H9 (cell line): Measurements from ENCODE around the gene SS18L1. TPM values are rescaled to one million over a fixed set of nuclear protein-coding genes. Genes with fewer than 3 reads are reported as not detected.

ENCODE experiments used
- DNase-seq: peaks from one replicate; pipeline ENCODE4 v3.0.0-alpha.2; 2017
- H2AFZ ChIP-seq: one replicate; pipeline ENCODE4 v1.6.1; 2013; ENCODE audit warnings: mild to moderate bottlenecking, low read length, control low read depth, moderate library complexity
- H2AK5ac ChIP-seq: 2 replicates; pipeline ENCODE4 v1.6.1; 2013; ENCODE audit warnings: low read length, control low read depth, mixed read lengths; ENCODE audit not compliant: insufficient read length
- H2BK120ac ChIP-seq: one replicate; pipeline ENCODE4 v1.6.1; 2013; ENCODE audit warnings: low read depth, mild to moderate bottlenecking, low read length, control low read depth, inconsistent platforms; ENCODE audit not compliant: poor library complexity, severe bottlenecking
- H2BK12ac ChIP-seq: 2 replicates; pipeline ENCODE4 v1.6.1; 2013; ENCODE audit warnings: low read length, control low read depth, mixed read lengths, low read depth; ENCODE audit not compliant: insufficient read length
- H2BK15ac ChIP-seq: 2 replicates; pipeline ENCODE4 v1.6.1; 2013; ENCODE audit warnings: low read depth, low read length, control low read depth
- H2BK20ac ChIP-seq: one replicate; pipeline ENCODE4 v1.6.1; 2013; ENCODE audit warnings: low read depth, mild to moderate bottlenecking, low read length, control low read depth, inconsistent platforms; ENCODE audit not compliant: poor library complexity, severe bottlenecking
- H2BK5ac ChIP-seq: 2 replicates; pipeline ENCODE4 v1.6.1; 2013; ENCODE audit warnings: low read length, control low read depth, mixed read lengths; ENCODE audit not compliant: insufficient read length
- H3K14ac ChIP-seq: 2 replicates; pipeline ENCODE4 v1.6.1; 2013; ENCODE audit warnings: low read length, control low read depth; ENCODE audit not compliant: insufficient read depth
- H3K18ac ChIP-seq: 2 replicates; pipeline ENCODE4 v1.6.1; 2013; ENCODE audit warnings: low read depth, mild to moderate bottlenecking, mixed read lengths, low read length, control low read depth; ENCODE audit not compliant: insufficient read length
- H3K23ac ChIP-seq: 2 replicates; pipeline ENCODE4 v1.6.1; 2013; ENCODE audit warnings: low read length, control low read depth, mixed read lengths, low read depth; ENCODE audit not compliant: insufficient read length
- H3K23me2 ChIP-seq: 2 replicates; pipeline ENCODE4 v1.6.1; 2013; ENCODE audit warnings: low read depth, mild to moderate bottlenecking, mixed read lengths, low read length, control low read depth; ENCODE audit not compliant: insufficient read length, poor library complexity, severe bottlenecking
- H3K27ac ChIP-seq: 2 replicates; pipeline ENCODE4 v1.5.1; 2013; ENCODE audit warnings: low read length, control low read depth, mixed read lengths, low read depth; ENCODE audit not compliant: insufficient read length
- H3K27me3 ChIP-seq: 2 replicates; pipeline ENCODE4 v1.6.1; 2013; ENCODE audit warnings: low read length, control low read depth, inconsistent platforms; ENCODE audit not compliant: insufficient read depth
- H3K4ac ChIP-seq: 2 replicates; pipeline ENCODE4 v1.6.1; 2013; ENCODE audit warnings: low read depth, mild to moderate bottlenecking, control low read depth, inconsistent platforms, low read length, moderate library complexity
- H3K4me1 ChIP-seq: 2 replicates; pipeline ENCODE4 v1.6.1; 2013; ENCODE audit warnings: low read length, control low read depth, inconsistent platforms; ENCODE audit not compliant: insufficient read depth
- H3K4me2 ChIP-seq: 2 replicates; pipeline ENCODE4 v1.6.1; 2013; ENCODE audit warnings: low read length, control low read depth, mixed read lengths; ENCODE audit not compliant: insufficient read length, insufficient read depth
- H3K56ac ChIP-seq: 2 replicates; pipeline ENCODE4 v1.6.1; 2013; ENCODE audit warnings: low read depth, mild to moderate bottlenecking, mixed read lengths, low read length, control low read depth; ENCODE audit not compliant: insufficient read length
- H3K79me1 ChIP-seq: 2 replicates; pipeline ENCODE4 v1.6.1; 2013; ENCODE audit warnings: low read depth, mild to moderate bottlenecking, moderate library complexity, low read length, control low read depth, inconsistent platforms; ENCODE audit not compliant: insufficient read depth, poor library complexity, severe bottlenecking
- H3K79me2 ChIP-seq: 2 replicates; pipeline ENCODE4 v1.6.1; 2013; ENCODE audit warnings: low read length, control low read depth, inconsistent platforms; ENCODE audit not compliant: insufficient read depth
- H3K9ac ChIP-seq: 2 replicates; pipeline ENCODE4 v1.6.1; 2013; ENCODE audit warnings: low read length, control low read depth, mixed read lengths; ENCODE audit not compliant: insufficient read length; ENCODE audit errors: extremely low read depth
- H3K9me3 ChIP-seq: one replicate; pipeline ENCODE4 v1.6.1; 2013; ENCODE audit warnings: low read depth, low read length, inconsistent platforms; ENCODE audit not compliant: control insufficient read depth
- H3T11ph ChIP-seq: one replicate; pipeline ENCODE4 v1.6.1; 2013; ENCODE audit warnings: mild to moderate bottlenecking, low read length, control low read depth, inconsistent platforms
- H4K20me1 ChIP-seq: one replicate; pipeline ENCODE4 v1.6.1; 2013; ENCODE audit not compliant: control insufficient read depth, insufficient read length, insufficient read depth
- H4K5ac ChIP-seq: 2 replicates; pipeline ENCODE4 v1.6.1; 2013; ENCODE audit warnings: low read depth, mild to moderate bottlenecking, mixed read lengths, low read length, control low read depth; ENCODE audit not compliant: insufficient read length
- H4K8ac ChIP-seq: replicated peaks from 2 replicates; pipeline ENCODE4 v1.6.1; 2013; ENCODE audit warnings: low read length, control low read depth, mixed read lengths, low read depth; ENCODE audit not compliant: insufficient read length
- H4K91ac ChIP-seq: 2 replicates; pipeline ENCODE4 v1.6.1; 2013; ENCODE audit warnings: low read depth, mild to moderate bottlenecking, moderate library complexity, mixed read lengths, low read length, control low read depth; ENCODE audit not compliant: insufficient read length
- H3K27ac Mint-ChIP-seq, 3 experiments: 2 replicates in 2 of 3; 3 replicates in 1 of 3; pipeline ENCODE4 v1.8.0; 2020 to 2021; ENCODE audit warnings: mixed read lengths in 3 of 3, mild to moderate bottlenecking in 1 of 3, moderate library complexity in 1 of 3
- H3K27me3 Mint-ChIP-seq: 2 replicates; pipeline ENCODE4 v1.8.0; 2021; ENCODE audit warnings: low read depth, mild to moderate bottlenecking, moderate library complexity, mixed read lengths
- H3K36me3 Mint-ChIP-seq, 3 experiments: 2 replicates in 2 of 3; 3 replicates in 1 of 3; pipeline ENCODE4 v1.8.0; 2020 to 2021; ENCODE audit warnings: low read depth in 3 of 3, mixed read lengths in 3 of 3; ENCODE audit not compliant: insufficient read depth in 1 of 3
- H3K4me1 Mint-ChIP-seq, 2 experiments: 2 replicates each; pipeline ENCODE4 v1.8.0; 2020; ENCODE audit warnings: mixed read lengths in 2 of 2
- H3K4me3 Mint-ChIP-seq, 2 experiments: 2 replicates in 1 of 2; 3 replicates in 1 of 2; pipeline ENCODE4 v1.8.0; 2020 to 2021; ENCODE audit warnings: mild to moderate bottlenecking in 2 of 2, mixed read lengths in 2 of 2, moderate library complexity in 1 of 2
- H3K9me3 Mint-ChIP-seq, 2 experiments: 2 replicates in 1 of 2; 3 replicates in 1 of 2; pipeline ENCODE4 v1.8.0; 2020; ENCODE audit warnings: mild to moderate bottlenecking in 2 of 2, mixed read lengths in 2 of 2, moderate library complexity in 1 of 2
- WGBS: extraction: QIAGEN DNeasy Blood & Tissue Kit; methylation state at CpG from one replicate; pipeline ENCODE4 v1.1.7; 2013; ENCODE audit warnings: missing lambda C conversion rate, low lambda C conversion rate, mixed read lengths; ENCODE audit not compliant: insufficient read length; ENCODE audit errors: extremely low coverage; 5-methylcytosine and 5-hydroxymethylcytosine counted together
- total RNA-seq: library from RNA; stranded (reverse); gene quantifications from 2 replicates; pipeline ENCODE4 v1.2.1, GENCODE V29; 2021
- TF ChIP-seq, protein P1 (sequence below): fragments of 200-600 bp; sonication (generic); conservative IDR thresholded peaks from 3 replicates; pipeline ENCODE4 v1.8.0; 2021; ENCODE audit warnings: antibody characterized with exemption, mild to moderate bottlenecking

Gene SS18L1
- total RNA-seq, 1 experiment from 2014 or later: 22.2 TPM

GRCh38 chr20:62104791-62105345, 38.7 kb upstream of the SS18L1 start:
- no peaks in the 10 kb centered on the region for H3K23me2 ChIP-seq
- peaks cover 31 to 33% of the 10 kb centered on the region in 2 experiments for H3K9me3 Mint-ChIP-seq
- H3K36me3 Mint-ChIP-seq: peaks cover 7 to 9% (median 7%) of the 10 kb centered on the region in 3 experiments; a peak in 5 of 7 replicates
- H3K18ac ChIP-seq: no peak overlapping the region
- TF ChIP-seq, protein P1, sequence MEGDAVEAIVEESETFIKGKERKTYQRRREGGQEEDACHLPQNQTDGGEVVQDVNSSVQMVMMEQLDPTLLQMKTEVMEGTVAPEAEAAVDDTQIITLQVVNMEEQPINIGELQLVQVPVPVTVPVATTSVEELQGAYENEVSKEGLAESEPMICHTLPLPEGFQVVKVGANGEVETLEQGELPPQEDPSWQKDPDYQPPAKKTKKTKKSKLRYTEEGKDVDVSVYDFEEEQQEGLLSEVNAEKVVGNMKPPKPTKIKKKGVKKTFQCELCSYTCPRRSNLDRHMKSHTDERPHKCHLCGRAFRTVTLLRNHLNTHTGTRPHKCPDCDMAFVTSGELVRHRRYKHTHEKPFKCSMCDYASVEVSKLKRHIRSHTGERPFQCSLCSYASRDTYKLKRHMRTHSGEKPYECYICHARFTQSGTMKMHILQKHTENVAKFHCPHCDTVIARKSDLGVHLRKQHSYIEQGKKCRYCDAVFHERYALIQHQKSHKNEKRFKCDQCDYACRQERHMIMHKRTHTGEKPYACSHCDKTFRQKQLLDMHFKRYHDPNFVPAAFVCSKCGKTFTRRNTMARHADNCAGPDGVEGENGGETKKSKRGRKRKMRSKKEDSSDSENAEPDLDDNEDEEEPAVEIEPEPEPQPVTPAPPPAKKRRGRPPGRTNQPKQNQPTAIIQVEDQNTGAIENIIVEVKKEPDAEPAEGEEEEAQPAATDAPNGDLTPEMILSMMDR: no peak
- no peaks in the 10 kb centered on the region for H3K79me1 ChIP-seq
- no peak overlapping the region for H3K27ac ChIP-seq
- H3K27ac Mint-ChIP-seq: no peak overlapping the region
- H3K4me3 Mint-ChIP-seq: no peak overlapping the region; a peak in 1 of 5 replicates
- no peak overlapping the region for H2BK12ac ChIP-seq
- no peak overlapping the region for H2AFZ ChIP-seq
- H3K9ac ChIP-seq: no peak overlapping the region
- H2BK120ac ChIP-seq: no peak overlapping the region
- no peaks in the 10 kb centered on the region for H4K20me1 ChIP-seq
- H3K79me2 ChIP-seq: no peaks in the 10 kb centered on the region
- H3K4me1 ChIP-seq: no peaks in the 10 kb centered on the region; the same call in 1 of the 2 replicates
- no peak overlapping the region for H3K23ac ChIP-seq
- no peak overlapping the region for H2BK5ac ChIP-seq
- H3K56ac ChIP-seq: no peak overlapping the region
- H3T11ph ChIP-seq: no peak overlapping the region
- no peaks in the 10 kb centered on the region for H3K27me3 ChIP-seq
- no peak overlapping the region for H4K8ac ChIP-seq
- no peak overlapping the region for H2BK20ac ChIP-seq
- H3K4me1 Mint-ChIP-seq: peaks cover 8 to 15% of the 10 kb centered on the region in 2 experiments
- H3K27me3 Mint-ChIP-seq: peaks cover 26% of the 10 kb centered on the region
- no CpG with 5 or more reads among the region's 7 CpGs for WGBS
- H3K4ac ChIP-seq: no peak overlapping the region
- H2BK15ac ChIP-seq: no peak overlapping the region
- DNase-seq: no peak
- no peak overlapping the region for H4K91ac ChIP-seq
- no peak overlapping the region for H2AK5ac ChIP-seq
- no peaks in the 10 kb centered on the region for H3K9me3 ChIP-seq
- H3K14ac ChIP-seq: no peak overlapping the region
- H4K5ac ChIP-seq: no peak overlapping the region
- no peak overlapping the region for H3K4me2 ChIP-seq
